ENCODE results near the gene CDH4.

GRCh38 chr20:61799394-61799923, 547.4 kb downstream of the CDH4 start:
- TF ChIP-seq POLR2A (IDR thresholded peaks at IDR 0.05; ENCODE audit: low read depth, low read length) = no peak
- no peak for TF ChIP-seq CTCF (conservative IDR thresholded peaks at IDR 0.05; ENCODE audit: low read depth, low read length)
- no peak for TF ChIP-seq CHD1 (IDR thresholded peaks at IDR 0.05; ENCODE audit: low read depth, low read length)
- no peak for TF ChIP-seq RAD21 (IDR thresholded peaks at IDR 0.05; ENCODE audit: low read length)
- TF ChIP-seq RCOR1 (IDR thresholded peaks at IDR 0.05; ENCODE audit: insufficient replicate concordance, low read length) = no peak
- TF ChIP-seq MXI1 (IDR thresholded peaks at IDR 0.05; ENCODE audit: borderline replicate concordance, low read depth, low read length) = no peak
- TF ChIP-seq USF2 (IDR thresholded peaks at IDR 0.05; ENCODE audit: low read depth, low read length) = no peak
- no peak for TF ChIP-seq BHLHE40 (IDR thresholded peaks at IDR 0.05; ENCODE audit: low read depth, low read length)
- TF ChIP-seq MAFK (IDR thresholded peaks at IDR 0.05; ENCODE audit: low read depth, low read length) = no peak
- TF ChIP-seq MAZ (IDR thresholded peaks at IDR 0.05; ENCODE audit: borderline replicate concordance, low read depth, low read length) = no peak
- TF ChIP-seq CEBPB (IDR thresholded peaks at IDR 0.05; ENCODE audit: low read depth, low read length) = no peak

Measured in IMR-90 (cell line).